A549 (cell line): ENCODE measurements around the gene GBA2. TPM values are rescaled to one million over a fixed set of nuclear protein-coding genes. Genes with fewer than 3 reads are reported as not detected.

ENCODE experiments used
- ATAC-seq, 2 experiments: fragments of 200-7000 bp in 1 of 2; fragments of >200 bp in 1 of 2; cut with Nextera tagmentation in 1 of 2; cut with Tn5 transposase in 1 of 2; 3 replicates each; pipeline versions ENCODE4 v1.8.0 to v1.9.1; 2018 to 2020; ENCODE audit warnings: mild to moderate bottlenecking in 1 of 2, moderate library complexity in 1 of 2
- CTCF ChIA-PET: fragments of 300-600 bp; sonication (Branson Sonifier 250); formaldehyde crosslinking; extraction: SDS; loops from one replicate; lab custom pipeline; 2021; ENCODE audit warnings: antibody characterized with exemption, inconsistent platforms; lab: Yijun Ruan, JAX
- POLR2A ChIA-PET: fragments of 350-600 bp; formaldehyde crosslinking; extraction: SDS; loops from one replicate; lab custom pipeline; 2021; ENCODE audit warnings: antibody characterized with exemption, inconsistent platforms; lab: Yijun Ruan, JAX
- DNase-seq, 2 experiments: peaks; one replicate each; pipeline versions ENCODE4 v3.0.0 to v3.0.0-alpha.2; 2011 to 2016; ENCODE audit warnings: low read depth in 1 of 2, low spot score in 1 of 2
- FAIRE-seq: peaks from 2 replicates; lab custom pipeline; 2011; peaks lifted over from hg19 to GRCh38; lab: Jason Lieb, UNC
- H3K27ac ChIP-seq, 2 experiments: fragments of >200 bp; sonication (Bioruptor Twin); formaldehyde crosslinking; 3 replicates each; pipeline ENCODE4 v1.5.1; 2016 to 2017
- H3K4me1 ChIP-seq: fragments of >200 bp; sonication (Bioruptor Twin); formaldehyde crosslinking; 3 replicates; pipeline ENCODE4 v1.6.1; 2016
- H3K4me2 ChIP-seq: fragments of >200 bp; sonication (Bioruptor Twin); formaldehyde crosslinking; 3 replicates; pipeline ENCODE4 v1.6.1; 2016
- H3K4me3 ChIP-seq: fragments of >200 bp; sonication (Bioruptor Twin); formaldehyde crosslinking; 3 replicates; pipeline ENCODE4 v1.5.1; 2016
- H3K9me3 ChIP-seq: fragments of >200 bp; sonication (Bioruptor Twin); formaldehyde crosslinking; 3 replicates; pipeline ENCODE4 v1.6.1; 2016
- CBX2 ChIP-seq: fragments of 200-600 bp; sonication (generic); IDR thresholded peaks from 2 replicates; pipeline ENCODE4 v1.6.1; 2016; ENCODE audit warnings: low read depth, mild to moderate bottlenecking, borderline replicate concordance
- EHF ChIP-seq: fragments of 250-450 bp; sonication (Bioruptor Pico); IDR thresholded peaks from 2 replicates; pipeline ENCODE4 v1.5.0; 2020; ENCODE audit warnings: mild to moderate bottlenecking
- EHMT2 ChIP-seq: fragments of 200-600 bp; sonication (generic); IDR thresholded peaks from 2 replicates; pipeline ENCODE4 v1.6.1; 2016; ENCODE audit warnings: antibody characterized with exemption, low read depth, mild to moderate bottlenecking, moderate library complexity
- EP300 ChIP-seq, 2 experiments: fragments of >200 bp; sonication (Bioruptor Twin); formaldehyde crosslinking; IDR thresholded peaks; 2 replicates in 1 of 2; 3 replicates in 1 of 2; pipeline ENCODE4 v1.6.1; 2016 to 2017
- HDAC2 ChIP-seq: fragments of 200-600 bp; sonication (generic); IDR thresholded peaks from 2 replicates; pipeline ENCODE4 v1.6.1; 2016
- HOXB5 ChIP-seq: fragments of 250-450 bp; sonication (Bioruptor Pico); IDR thresholded peaks from 2 replicates; pipeline ENCODE4 v1.5.0; 2020; ENCODE audit warnings: mild to moderate bottlenecking, moderate library complexity
- MAZ ChIP-seq: fragments of 150-350 bp; IDR thresholded peaks from 2 replicates; pipeline ENCODE4 v1.6.1; 2014; ENCODE audit warnings: antibody characterized with exemption, low read depth, low read length, borderline replicate concordance
- NR3C1 ChIP-seq: fragments of >200 bp; sonication (Bioruptor Twin); formaldehyde crosslinking; IDR thresholded peaks from 3 replicates; pipeline ENCODE4 v1.6.1; 2017
- ZFP36 ChIP-seq: fragments of 450-650 bp; IDR thresholded peaks from 2 replicates; pipeline ENCODE4 v1.6.1; 2014; ENCODE audit warnings: borderline replicate concordance; ENCODE audit not compliant: partially characterized antibody
- WGBS: methylation state at CpG from one replicate; pipeline ENCODE4 v1.1.6; 2017; ENCODE audit errors: missing lambda C conversion rate; 5-methylcytosine and 5-hydroxymethylcytosine counted together
- polyA plus RNA-seq, 4 experiments: library from polyadenylated mRNA; depleted of rRNA in 3 of 4; stranded (reverse); fragments of >200 nt; fragmentation: RNase III in 1 of 4; extraction: RNeasy Plus Mini Kit Qiagen cat#74134 plus additional on column Dnase treatment in 1 of 4; gene quantifications; 2 replicates in 3 of 4; 3 replicates in 1 of 4; pipeline ENCODE4 v1.2.3, GENCODE V29; 2011 to 2017
- small RNA-seq, 6 experiments: library from RNA; depleted of rRNA; stranded (forward); fragments of <200 nt; gene quantifications; one replicate each; pipeline ENCODE3, GENCODE V24; 2012
- TF ChIP-seq, protein P1 (sequence below): fragments of 200-600 bp; sonication (generic); IDR thresholded peaks from 2 replicates; pipeline ENCODE4 v1.6.1; 2016; ENCODE audit warnings: antibody characterized with exemption, mild to moderate bottlenecking, moderate library complexity
- TF ChIP-seq, protein P2 (sequence below): fragments of >200 bp; sonication (Bioruptor Twin); formaldehyde crosslinking; IDR thresholded peaks from 3 replicates; pipeline ENCODE4 v1.6.1; 2016
- TF ChIP-seq, protein P3 (sequence below): fragments of 450-650 bp; IDR thresholded peaks from 2 replicates; pipeline ENCODE4 v1.6.1; 2014; ENCODE audit warnings: antibody characterized with exemption
- TF ChIP-seq, protein P4 (sequence below): fragments of >200 bp; sonication (Bioruptor Twin); formaldehyde crosslinking; IDR thresholded peaks from 2 replicates; pipeline ENCODE4 v1.6.1; 2016

The GBA2 gene
- polyA plus RNA-seq, 2 of the 4 experiments (the other 2 are of a cell fraction): 38.9 to 40.0 TPM

DNA sequence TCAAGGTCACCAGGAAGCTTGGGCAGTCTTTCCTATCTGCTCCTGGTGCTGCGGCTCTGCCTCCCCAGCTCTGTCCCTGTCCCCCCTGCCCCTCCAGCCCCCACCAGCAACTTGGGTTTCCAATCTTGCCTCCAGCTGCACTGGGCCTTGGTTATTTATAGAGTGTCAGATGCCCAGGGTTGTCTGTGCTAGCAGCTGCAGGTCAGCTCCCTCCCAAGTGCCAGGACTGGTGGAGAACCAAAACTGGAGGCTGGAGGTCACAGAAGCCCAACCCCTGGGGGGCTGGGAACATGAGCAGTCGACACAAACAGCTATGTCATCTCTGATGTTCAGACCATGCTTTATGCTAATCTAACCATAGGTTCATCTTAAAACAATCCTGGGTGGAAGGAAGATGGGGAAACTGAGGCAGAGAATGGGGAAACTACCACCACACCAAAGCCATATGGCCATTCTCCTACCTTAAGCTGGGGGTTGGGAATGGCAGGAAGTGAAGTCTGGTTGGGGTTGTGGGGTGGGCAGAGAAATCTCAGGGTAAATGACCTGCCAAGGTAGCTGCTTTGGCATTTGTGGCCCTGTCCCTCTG, 61.0 kb downstream of the GBA2 start:
- ATAC-seq (no peak), DNase-seq (no peak)
- H3K4me3 ChIP-seq: peak overlapping the region; percentile 87
- H3K9me3 ChIP-seq: no peaks in the 10 kb centered on the region
- WGBS: 80% methylated on average over 2 of the region's 2 CpGs
- POLR2A ChIA-PET: interaction anchor here (0.5 to 4.3 kb wide), 5 partner anchors 9 to 44 kb away, joined by 3 to 18 read pairs (median 5); partner anchors contain the start of genes ARHGEF39, CA9, CREB3 and TLN1
- TF ChIP-seq HDAC2: no peak
- TF ChIP-seq, all 56 proteins: peak for 0
- CTCF ChIA-PET: interaction anchor here (0.9 to 32.5 kb wide), 6 partner anchors 8 to 223 kb away, joined by 3 to 758 read pairs (median 42); partner anchors contain the start of genes ARHGEF39, CA9, CCDC107 and CREB3
- no peak for FAIRE-seq
- Histone ChIP-seq H3K27ac (peak overlapping the region; percentile 93 to 99), H3K4me1 (peaks cover 41% of the 10 kb centered on the region), H3K4me2 (peak overlapping the region; percentile 79)

DNA sequence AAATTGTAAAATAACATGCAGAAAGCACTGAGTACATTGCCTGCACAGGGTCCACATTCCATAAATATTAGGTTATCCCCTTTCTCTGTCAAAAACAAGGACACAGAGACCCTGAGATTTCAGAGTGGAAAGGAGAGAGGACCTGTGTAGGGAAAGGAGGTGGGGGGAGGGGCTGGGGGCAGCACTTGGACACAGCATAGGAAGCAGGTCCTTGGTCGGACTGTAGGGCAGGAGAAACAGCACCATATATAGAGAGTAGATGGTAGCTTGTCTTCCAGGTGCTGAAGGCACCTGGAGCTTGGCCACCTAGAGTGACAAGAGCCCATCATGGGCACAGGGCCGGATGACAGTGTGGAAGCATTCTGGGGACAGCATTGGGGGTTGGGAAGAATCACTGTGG, 61.7 kb downstream of the GBA2 start:
- DNase-seq: peak in 1 of 2 experiments; percentile 43
- POLR2A ChIA-PET: interaction anchor here (1.1 to 1.7 kb wide), 2 partner anchors 22 to 45 kb away, joined by 3 to 4 read pairs; partner anchors contain the start of genes ARHGEF39, CREB3 and TLN1
- Histone ChIP-seq H3K4me3 (peak overlapping the region; percentile 87; the same call in 1 of the 3 replicates), H3K4me2 (peak overlapping the region; percentile 79)
- no peak for FAIRE-seq
- TF ChIP-seq HOXB5 (CRISPR knock-in tag): no peak
- no peak for TF ChIP-seq EP300 (IDR thresholded peaks at IDR 0.05)
- TF ChIP-seq EHMT2: no peak
- TF ChIP-seq, protein P1, sequence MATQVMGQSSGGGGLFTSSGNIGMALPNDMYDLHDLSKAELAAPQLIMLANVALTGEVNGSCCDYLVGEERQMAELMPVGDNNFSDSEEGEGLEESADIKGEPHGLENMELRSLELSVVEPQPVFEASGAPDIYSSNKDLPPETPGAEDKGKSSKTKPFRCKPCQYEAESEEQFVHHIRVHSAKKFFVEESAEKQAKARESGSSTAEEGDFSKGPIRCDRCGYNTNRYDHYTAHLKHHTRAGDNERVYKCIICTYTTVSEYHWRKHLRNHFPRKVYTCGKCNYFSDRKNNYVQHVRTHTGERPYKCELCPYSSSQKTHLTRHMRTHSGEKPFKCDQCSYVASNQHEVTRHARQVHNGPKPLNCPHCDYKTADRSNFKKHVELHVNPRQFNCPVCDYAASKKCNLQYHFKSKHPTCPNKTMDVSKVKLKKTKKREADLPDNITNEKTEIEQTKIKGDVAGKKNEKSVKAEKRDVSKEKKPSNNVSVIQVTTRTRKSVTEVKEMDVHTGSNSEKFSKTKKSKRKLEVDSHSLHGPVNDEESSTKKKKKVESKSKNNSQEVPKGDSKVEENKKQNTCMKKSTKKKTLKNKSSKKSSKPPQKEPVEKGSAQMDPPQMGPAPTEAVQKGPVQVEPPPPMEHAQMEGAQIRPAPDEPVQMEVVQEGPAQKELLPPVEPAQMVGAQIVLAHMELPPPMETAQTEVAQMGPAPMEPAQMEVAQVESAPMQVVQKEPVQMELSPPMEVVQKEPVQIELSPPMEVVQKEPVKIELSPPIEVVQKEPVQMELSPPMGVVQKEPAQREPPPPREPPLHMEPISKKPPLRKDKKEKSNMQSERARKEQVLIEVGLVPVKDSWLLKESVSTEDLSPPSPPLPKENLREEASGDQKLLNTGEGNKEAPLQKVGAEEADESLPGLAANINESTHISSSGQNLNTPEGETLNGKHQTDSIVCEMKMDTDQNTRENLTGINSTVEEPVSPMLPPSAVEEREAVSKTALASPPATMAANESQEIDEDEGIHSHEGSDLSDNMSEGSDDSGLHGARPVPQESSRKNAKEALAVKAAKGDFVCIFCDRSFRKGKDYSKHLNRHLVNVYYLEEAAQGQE: no peak
- TF ChIP-seq ZFP36: no peak
- TF ChIP-seq, protein P2, sequence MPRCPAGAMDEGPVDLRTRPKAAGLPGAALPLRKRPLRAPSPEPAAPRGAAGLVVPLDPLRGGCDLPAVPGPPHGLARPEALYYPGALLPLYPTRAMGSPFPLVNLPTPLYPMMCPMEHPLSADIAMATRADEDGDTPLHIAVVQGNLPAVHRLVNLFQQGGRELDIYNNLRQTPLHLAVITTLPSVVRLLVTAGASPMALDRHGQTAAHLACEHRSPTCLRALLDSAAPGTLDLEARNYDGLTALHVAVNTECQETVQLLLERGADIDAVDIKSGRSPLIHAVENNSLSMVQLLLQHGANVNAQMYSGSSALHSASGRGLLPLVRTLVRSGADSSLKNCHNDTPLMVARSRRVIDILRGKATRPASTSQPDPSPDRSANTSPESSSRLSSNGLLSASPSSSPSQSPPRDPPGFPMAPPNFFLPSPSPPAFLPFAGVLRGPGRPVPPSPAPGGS: no peak
- TF ChIP-seq MAZ: no peak
- no peak for TF ChIP-seq NR3C1
- no peak for TF ChIP-seq CBX2
- TF ChIP-seq, protein P3, sequence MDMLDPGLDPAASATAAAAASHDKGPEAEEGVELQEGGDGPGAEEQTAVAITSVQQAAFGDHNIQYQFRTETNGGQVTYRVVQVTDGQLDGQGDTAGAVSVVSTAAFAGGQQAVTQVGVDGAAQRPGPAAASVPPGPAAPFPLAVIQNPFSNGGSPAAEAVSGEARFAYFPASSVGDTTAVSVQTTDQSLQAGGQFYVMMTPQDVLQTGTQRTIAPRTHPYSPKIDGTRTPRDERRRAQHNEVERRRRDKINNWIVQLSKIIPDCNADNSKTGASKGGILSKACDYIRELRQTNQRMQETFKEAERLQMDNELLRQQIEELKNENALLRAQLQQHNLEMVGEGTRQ: no peak
- TF ChIP-seq, protein P4, sequence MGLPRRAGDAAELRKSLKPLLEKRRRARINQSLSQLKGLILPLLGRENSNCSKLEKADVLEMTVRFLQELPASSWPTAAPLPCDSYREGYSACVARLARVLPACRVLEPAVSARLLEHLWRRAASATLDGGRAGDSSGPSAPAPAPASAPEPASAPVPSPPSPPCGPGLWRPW: no peak
- TF ChIP-seq EHF (CRISPR knock-in tag): no peak
- TF ChIP-seq, all 56 proteins: peak for 0
- Histone ChIP-seq H3K4me1 (peaks cover 44% of the 10 kb centered on the region), H3K27ac (peak overlapping the region in 1 of 2 experiments; percentile 93; a peak in 3 of 6 replicates), H3K9me3 (no peaks in the 10 kb centered on the region)
- 83% methylated on average over 2 of the region's 2 CpGs for WGBS
- CTCF ChIA-PET: interaction anchor here (2.8 to 32.5 kb wide), 4 partner anchors 9 to 69 kb away, joined by 12 to 758 read pairs (median 285); partner anchors contain the start of genes ARHGEF39, CA9, CCDC107 and CREB3
- no peak for ATAC-seq

Small RNA genes within 50 kb of the gene (small RNA-seq; reads per million reads assigned to genes)
- gene MIR6853: 0 to 2.1 (median 0) reads per million in 6 experiments

Other genes with a start within 250 kb of the GBA2 start
- gene TESK1, start 144.0 kb downstream of the GBA2 start, polyA plus RNA-seq (2011; rRNA removed): 16.5 and 17.4 TPM in 2 replicates
- 29.9 to 33.0 TPM (median 30.6 TPM) in 3 replicates for gene TESK1, start 144.0 kb downstream of the GBA2 start, polyA plus RNA-seq (2017; fragmentation: RNase III; extraction: RNeasy Plus Mini Kit Qiagen cat#74134 plus additional on column Dnase treatment)
- 0.87 and 1.2 TPM in 2 replicates for gene CD72, start 130.8 kb downstream of the GBA2 start, polyA plus RNA-seq (2011; rRNA removed)
- 0.10 to 0.55 TPM (median 0.44 TPM) in 3 replicates for gene CD72, start 130.8 kb downstream of the GBA2 start, polyA plus RNA-seq (2017; fragmentation: RNase III; extraction: RNeasy Plus Mini Kit Qiagen cat#74134 plus additional on column Dnase treatment)
- gene SIT1, start 98.3 kb downstream of the GBA2 start, polyA plus RNA-seq (2011; rRNA removed): not detected in 2 replicates
- not detected in 3 replicates for gene SIT1, start 98.3 kb downstream of the GBA2 start, polyA plus RNA-seq (2017; fragmentation: RNase III; extraction: RNeasy Plus Mini Kit Qiagen cat#74134 plus additional on column Dnase treatment)
- gene RMRP, start 91.2 kb downstream of the GBA2 start, polyA plus RNA-seq (2011; rRNA removed): 80.2 and 257 TPM in 2 replicates
- 14.7 TPM in 1 of 3 replicates, not detected in the others for gene RMRP, start 91.2 kb downstream of the GBA2 start, polyA plus RNA-seq (2017; fragmentation: RNase III; extraction: RNeasy Plus Mini Kit Qiagen cat#74134 plus additional on column Dnase treatment)
- gene CCDC107, start 90.9 kb downstream of the GBA2 start, polyA plus RNA-seq (2011; rRNA removed): 11.0 and 13.3 TPM in 2 replicates
- 20.4 to 21.9 TPM (median 20.7 TPM) in 3 replicates for gene CCDC107, start 90.9 kb downstream of the GBA2 start, polyA plus RNA-seq (2017; fragmentation: RNase III; extraction: RNeasy Plus Mini Kit Qiagen cat#74134 plus additional on column Dnase treatment)
- 17.6 and 21.4 TPM in 2 replicates for gene ARHGEF39, start 84.0 kb downstream of the GBA2 start, polyA plus RNA-seq (2011; rRNA removed)
- 16.7 to 19.5 TPM (median 18.3 TPM) in 3 replicates for gene ARHGEF39, start 84.0 kb downstream of the GBA2 start, polyA plus RNA-seq (2017; fragmentation: RNase III; extraction: RNeasy Plus Mini Kit Qiagen cat#74134 plus additional on column Dnase treatment)
- gene CA9, start 75.3 kb downstream of the GBA2 start, polyA plus RNA-seq (2011; rRNA removed): 16.3 and 32.9 TPM in 2 replicates
- 2.5 to 5.6 TPM (median 4.5 TPM) in 3 replicates for gene CA9, start 75.3 kb downstream of the GBA2 start, polyA plus RNA-seq (2017; fragmentation: RNase III; extraction: RNeasy Plus Mini Kit Qiagen cat#74134 plus additional on column Dnase treatment)
- gene TPM2, start 59.3 kb downstream of the GBA2 start, polyA plus RNA-seq (2011; rRNA removed): 154 and 281 TPM in 2 replicates
- 956 to 1,105 TPM (median 1,022 TPM) in 3 replicates for gene TPM2, start 59.3 kb downstream of the GBA2 start, polyA plus RNA-seq (2017; fragmentation: RNase III; extraction: RNeasy Plus Mini Kit Qiagen cat#74134 plus additional on column Dnase treatment)
- 65.5 and 72.1 TPM in 2 replicates for gene TLN1, start 17.0 kb downstream of the GBA2 start, polyA plus RNA-seq (2011; rRNA removed)
- gene TLN1, start 17.0 kb downstream of the GBA2 start, polyA plus RNA-seq (2017; fragmentation: RNase III; extraction: RNeasy Plus Mini Kit Qiagen cat#74134 plus additional on column Dnase treatment): 108 to 119 TPM (median 117 TPM) in 3 replicates
- gene CREB3, start 16.6 kb downstream of the GBA2 start, polyA plus RNA-seq (2011; rRNA removed): 33.3 and 36.0 TPM in 2 replicates
- gene CREB3, start 16.6 kb downstream of the GBA2 start, polyA plus RNA-seq (2017; fragmentation: RNase III; extraction: RNeasy Plus Mini Kit Qiagen cat#74134 plus additional on column Dnase treatment): 51.3 to 54.0 TPM (median 51.7 TPM) in 3 replicates
- gene RGP1, start 59 bp upstream of the GBA2 start, polyA plus RNA-seq (2011; rRNA removed): 16.6 and 20.2 TPM in 2 replicates
- 15.0 to 16.1 TPM (median 15.3 TPM) in 3 replicates for gene RGP1, start 59 bp upstream of the GBA2 start, polyA plus RNA-seq (2017; fragmentation: RNase III; extraction: RNeasy Plus Mini Kit Qiagen cat#74134 plus additional on column Dnase treatment)
- 0.24 TPM in 1 of 2 replicates, not detected in the other for gene MSMP, start 5.0 kb upstream of the GBA2 start, polyA plus RNA-seq (2011; rRNA removed)
- gene MSMP, start 5.0 kb upstream of the GBA2 start, polyA plus RNA-seq (2017; fragmentation: RNase III; extraction: RNeasy Plus Mini Kit Qiagen cat#74134 plus additional on column Dnase treatment): not detected in 3 replicates
- 18.8 and 22.8 TPM in 2 replicates for gene NPR2, start 42.4 kb upstream of the GBA2 start, polyA plus RNA-seq (2011; rRNA removed)
- gene NPR2, start 42.4 kb upstream of the GBA2 start, polyA plus RNA-seq (2017; fragmentation: RNase III; extraction: RNeasy Plus Mini Kit Qiagen cat#74134 plus additional on column Dnase treatment): 7.8 to 8.2 TPM (median 7.8 TPM) in 3 replicates
- 0.17 and 0.31 TPM in 2 replicates for gene SPAG8, start 63.0 kb upstream of the GBA2 start, polyA plus RNA-seq (2011; rRNA removed)
- 0.45 to 0.71 TPM (median 0.54 TPM) in 3 replicates for gene SPAG8, start 63.0 kb upstream of the GBA2 start, polyA plus RNA-seq (2017; fragmentation: RNase III; extraction: RNeasy Plus Mini Kit Qiagen cat#74134 plus additional on column Dnase treatment)
- gene HINT2, start 65.8 kb upstream of the GBA2 start, polyA plus RNA-seq (2011; rRNA removed): 46.9 and 47.3 TPM in 2 replicates
- gene HINT2, start 65.8 kb upstream of the GBA2 start, polyA plus RNA-seq (2017; fragmentation: RNase III; extraction: RNeasy Plus Mini Kit Qiagen cat#74134 plus additional on column Dnase treatment): 59.0 to 69.2 TPM (median 68.5 TPM) in 3 replicates
- not detected in 2 replicates for gene FAM221B, start 79.5 kb upstream of the GBA2 start, polyA plus RNA-seq (2011; rRNA removed)
- not detected in 3 replicates for gene FAM221B, start 79.5 kb upstream of the GBA2 start, polyA plus RNA-seq (2017; fragmentation: RNase III; extraction: RNeasy Plus Mini Kit Qiagen cat#74134 plus additional on column Dnase treatment)
- gene TMEM8B, start 80.0 kb upstream of the GBA2 start, polyA plus RNA-seq (2011; rRNA removed): 1.8 and 2.0 TPM in 2 replicates
- gene TMEM8B, start 80.0 kb upstream of the GBA2 start, polyA plus RNA-seq (2017; fragmentation: RNase III; extraction: RNeasy Plus Mini Kit Qiagen cat#74134 plus additional on column Dnase treatment): 1.7 to 2.4 TPM (median 2.2 TPM) in 3 replicates
- not detected in 2 replicates for gene OR13J1, start 121.2 kb upstream of the GBA2 start, polyA plus RNA-seq (2011; rRNA removed)
- gene OR13J1, start 121.2 kb upstream of the GBA2 start, polyA plus RNA-seq (2017; fragmentation: RNase III; extraction: RNeasy Plus Mini Kit Qiagen cat#74134 plus additional on column Dnase treatment): not detected in 3 replicates
- gene HRCT1, start 157.0 kb upstream of the GBA2 start, polyA plus RNA-seq (2011; rRNA removed): 0.21 TPM in 1 of 2 replicates, not detected in the other
- 0.22 to 0.41 TPM in 2 of 3 replicates, not detected in the other for gene HRCT1, start 157.0 kb upstream of the GBA2 start, polyA plus RNA-seq (2017; fragmentation: RNase III; extraction: RNeasy Plus Mini Kit Qiagen cat#74134 plus additional on column Dnase treatment)
- gene SPAAR, start 160.3 kb upstream of the GBA2 start, polyA plus RNA-seq (2011; rRNA removed): 0.05 TPM in 1 of 2 replicates, not detected in the other
- gene SPAAR, start 160.3 kb upstream of the GBA2 start, polyA plus RNA-seq (2017; fragmentation: RNase III; extraction: RNeasy Plus Mini Kit Qiagen cat#74134 plus additional on column Dnase treatment): not detected in 3 replicates
- gene OR2S2, start 208.9 kb upstream of the GBA2 start, polyA plus RNA-seq (2011; rRNA removed): not detected in 2 replicates
- gene OR2S2, start 208.9 kb upstream of the GBA2 start, polyA plus RNA-seq (2017; fragmentation: RNase III; extraction: RNeasy Plus Mini Kit Qiagen cat#74134 plus additional on column Dnase treatment): not detected in 3 replicates